HG02938 (cell line): ENCODE data around the gene SPECC1.
"Not testable (repeated sequence)": the region's sequence is repeated elsewhere in the genome, so short reads cannot be mapped to it uniquely, and the experiment has no call there.

Experiments used
- ATAC-seq: cut with Tn5 transposase; IDR thresholded peaks from one replicate; pipeline ENCODE4 v1.9.1; 2021; ENCODE audit warnings: mild to moderate bottlenecking, moderate library complexity; ENCODE audit not compliant: unreplicated experiment

Gene SPECC1

DNA sequence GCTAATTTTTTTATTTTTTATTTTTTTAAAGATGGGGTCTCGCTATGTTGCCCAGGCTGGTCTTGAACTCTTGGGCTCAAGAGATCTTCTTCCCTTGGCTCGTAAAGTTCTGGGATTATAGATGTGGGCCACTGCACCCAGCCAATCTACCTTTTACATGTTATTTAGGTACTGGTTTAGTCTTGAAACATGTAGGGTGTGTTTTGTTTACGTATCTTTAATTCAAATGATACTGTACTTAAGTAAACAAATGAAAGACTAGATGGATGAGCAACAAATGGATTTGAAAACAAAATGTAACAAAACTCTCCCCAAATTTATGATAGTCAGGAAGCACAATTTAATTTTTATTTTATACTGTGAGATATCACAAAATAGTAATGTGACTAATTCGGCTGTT lies 250.5 kb downstream of the SPECC1 start:
- no peak for ATAC-seq

DNA sequence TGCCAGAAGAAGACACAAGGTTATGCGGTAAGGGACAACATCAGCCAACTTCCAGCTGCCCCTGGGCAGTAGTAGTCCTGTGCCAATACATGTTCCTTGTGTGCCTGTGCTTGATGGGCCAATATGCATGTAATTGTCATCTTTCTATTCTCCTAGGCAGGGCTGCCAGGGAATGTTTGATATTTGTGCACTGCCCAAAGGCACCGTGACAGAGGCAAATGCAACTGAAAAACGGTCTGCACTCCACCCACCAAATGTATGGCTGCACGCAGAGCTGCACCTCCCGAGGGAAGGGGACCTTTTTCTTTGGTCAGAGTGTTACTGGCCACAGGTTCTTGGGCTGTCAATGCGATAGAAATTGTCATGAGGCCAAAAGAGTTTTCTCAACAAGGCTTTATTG lies 251.1 kb downstream of the SPECC1 start:
- ATAC-seq: no peak

DNA sequence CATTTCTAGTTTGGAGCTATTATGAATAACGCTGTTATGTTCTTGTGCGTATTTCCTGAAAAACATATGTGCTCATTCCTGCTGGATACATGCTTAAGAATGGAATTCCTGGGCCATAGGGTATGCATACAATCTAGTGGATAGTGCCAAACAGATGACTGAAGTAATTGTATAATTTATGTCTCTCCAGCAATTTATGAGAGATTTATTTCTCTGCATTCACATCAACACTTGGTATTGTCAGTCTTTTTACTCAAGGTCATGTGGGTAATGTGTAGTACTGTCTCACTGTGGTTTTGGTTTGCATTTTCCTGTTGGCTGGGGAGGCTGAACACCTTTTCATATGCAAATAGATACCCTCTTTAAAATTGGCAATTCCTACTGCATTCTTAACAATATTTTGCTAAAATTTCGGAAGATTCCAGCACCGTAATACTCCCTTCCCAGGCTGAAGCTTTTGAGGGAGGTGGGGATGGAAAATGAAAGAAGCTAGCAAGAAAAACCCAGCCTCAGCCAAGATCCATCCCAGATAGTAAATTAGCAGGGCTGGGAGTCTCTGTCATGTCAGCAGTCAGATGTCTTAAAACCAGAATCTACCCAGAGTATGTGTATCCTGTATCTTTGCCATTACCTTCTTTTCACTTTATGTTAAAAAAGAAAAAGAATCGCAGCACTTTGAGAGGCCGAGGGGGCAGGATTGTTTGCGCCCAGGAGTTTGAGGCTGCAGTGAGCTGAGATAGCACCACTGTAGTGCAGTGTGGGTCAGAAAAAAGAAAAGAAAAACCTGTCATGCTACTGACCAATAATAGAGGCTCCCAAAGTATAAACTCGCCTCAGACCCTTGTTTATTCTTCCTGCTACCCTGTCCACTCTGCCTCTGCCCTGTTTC lies 253.3 kb downstream of the SPECC1 start:
- no peak for ATAC-seq

GRCh38 chr17:20263115-20263433 lies 253.9 kb downstream of the SPECC1 start:
- ATAC-seq: not testable (repeated sequence)

- no peak for ATAC-seq
Observed at GRCh38 chr17:20263595-20263994, 254.4 kb downstream of the SPECC1 start.

- ATAC-seq: no peak
Observed at GRCh38 chr17:20264996-20265395, 255.8 kb downstream of the SPECC1 start.

- no peak for ATAC-seq
Observed at GRCh38 chr17:20266806-20267458, 257.8 kb downstream of the SPECC1 start.

DNA sequence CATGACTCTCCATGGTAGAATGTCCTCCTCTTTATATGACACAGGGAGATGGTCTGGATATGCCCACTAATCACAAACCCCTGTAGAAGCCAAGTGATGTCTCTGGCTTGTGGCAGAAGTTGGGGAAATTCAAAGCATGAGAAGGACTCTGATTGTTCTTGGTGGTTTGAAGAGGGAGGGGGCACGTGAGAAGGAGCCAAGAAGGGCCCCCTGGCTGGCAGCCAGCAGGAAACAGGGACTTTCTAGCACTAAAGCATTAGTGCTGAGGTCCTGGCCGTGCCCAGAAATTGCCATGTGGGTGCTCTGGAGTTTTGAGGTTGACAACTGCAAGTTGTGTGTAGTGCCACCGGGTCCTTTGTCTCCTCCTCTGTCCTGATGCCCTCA lies 258.3 kb downstream of the SPECC1 start:
- ATAC-seq: no peak

GRCh38 chr17:20270369-20270768 lies 261.2 kb downstream of the SPECC1 start:
- ATAC-seq: no peak

DNA sequence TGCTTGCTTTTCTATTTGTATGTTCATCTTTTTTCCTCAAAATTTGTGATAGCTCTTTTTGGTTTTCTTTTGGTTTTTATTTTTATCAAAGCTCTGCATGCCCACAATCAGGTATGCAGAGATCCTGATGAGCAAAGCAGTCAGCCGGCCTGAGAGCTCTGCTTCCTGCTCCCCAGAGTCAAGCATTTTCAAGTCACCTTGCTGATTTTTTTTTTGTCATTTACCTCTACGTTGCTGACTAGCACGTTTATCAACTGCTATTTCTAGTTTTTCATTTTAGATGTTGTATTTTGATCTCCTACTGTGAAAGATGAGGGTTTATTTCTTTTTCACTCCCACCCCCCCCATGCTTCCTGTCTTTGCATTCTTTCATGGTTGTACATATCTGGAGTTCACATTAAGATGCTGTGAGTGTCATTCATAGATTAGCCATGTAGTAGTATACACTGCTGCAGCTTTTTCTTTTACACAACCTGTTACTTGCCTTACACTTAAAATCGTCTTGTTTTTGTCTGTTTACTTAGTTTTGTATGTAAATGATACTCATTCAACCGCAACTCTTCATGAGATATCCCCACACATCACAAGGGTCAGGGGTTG lies 262.0 kb downstream of the SPECC1 start:
- no peak for ATAC-seq

DNA sequence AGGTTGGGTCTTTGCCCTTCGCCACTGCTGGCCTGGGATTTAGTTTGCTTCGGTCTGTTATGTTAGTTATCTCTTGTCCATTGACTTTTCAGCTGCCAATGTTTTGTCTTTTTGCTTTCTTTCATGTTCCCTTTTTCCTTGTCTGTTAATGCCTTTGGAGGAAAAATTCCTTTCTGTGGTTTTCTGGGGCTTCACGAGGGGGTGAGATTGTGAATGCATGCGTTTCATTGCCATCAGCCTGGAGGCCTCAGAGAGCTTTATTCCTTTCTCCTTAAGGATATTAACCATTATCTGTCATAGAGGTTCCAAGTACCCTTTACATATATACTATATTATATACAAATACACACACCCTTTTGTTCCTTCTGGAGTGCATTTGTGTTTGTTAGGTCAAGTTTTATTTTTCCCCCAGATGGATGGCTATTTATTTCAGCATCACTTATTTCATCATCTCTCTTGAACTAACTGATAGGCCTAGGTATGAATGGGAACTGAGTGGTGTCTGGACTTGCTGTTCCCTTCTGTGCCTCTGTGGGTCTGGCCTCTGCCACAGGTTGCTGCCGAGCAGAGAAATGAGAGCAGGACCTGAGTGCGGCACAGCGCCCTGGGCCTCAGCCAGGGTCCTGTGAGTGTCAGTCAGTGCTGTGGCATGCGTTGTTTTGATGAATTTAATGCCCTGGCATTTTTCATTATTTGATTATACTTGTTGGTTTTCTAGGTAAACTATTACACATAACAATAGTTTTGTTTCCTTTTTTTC lies 264.8 kb downstream of the SPECC1 start:
- ATAC-seq: no peak

GRCh38 chr17:20275653-20276052 lies 266.5 kb downstream of the SPECC1 start:
- no peak for ATAC-seq

GRCh38 chr17:20276421-20276820 lies 267.3 kb downstream of the SPECC1 start:
- ATAC-seq: no peak

DNA sequence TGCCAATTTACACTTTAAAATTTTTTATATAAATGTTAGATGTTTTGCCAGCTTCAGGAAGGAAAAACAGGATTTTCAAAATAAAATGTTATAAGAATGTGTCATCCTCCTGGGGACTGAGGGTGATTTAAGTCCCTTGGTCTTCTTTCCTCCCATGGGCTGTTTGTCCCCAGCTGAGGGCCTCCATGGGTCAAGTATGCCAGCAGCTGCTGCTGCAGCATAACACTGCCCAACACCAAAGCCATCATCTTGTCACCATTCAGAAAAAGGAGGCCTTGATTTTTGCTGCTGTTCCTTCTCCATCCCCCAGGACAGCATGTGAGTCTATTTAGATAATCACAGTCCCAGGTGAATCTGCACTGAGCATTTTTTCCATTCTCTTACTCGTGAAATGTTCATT lies 269.6 kb downstream of the SPECC1 start:
- no peak for ATAC-seq

GRCh38 chr17:20279631-20280030 lies 270.5 kb downstream of the SPECC1 start:
- no peak for ATAC-seq

DNA sequence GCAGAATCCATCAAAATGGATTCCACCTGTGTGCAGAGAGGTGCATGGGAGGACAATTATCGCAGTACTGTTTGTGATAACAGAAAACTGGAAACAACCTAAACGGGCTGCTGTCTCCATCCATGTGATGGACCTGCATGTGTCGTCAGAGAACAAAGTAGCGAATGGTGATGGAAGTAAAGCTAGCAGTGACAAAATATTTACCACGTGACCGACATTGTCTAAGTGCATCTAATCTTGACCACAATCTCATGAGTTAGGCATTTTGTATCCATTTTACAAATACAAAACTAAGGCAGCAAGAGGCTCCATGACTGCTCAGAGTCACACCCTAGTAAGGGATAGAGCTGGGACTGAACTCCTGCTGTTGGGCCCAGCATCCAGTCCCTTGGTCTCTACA lies 270.9 kb downstream of the SPECC1 start:
- ATAC-seq: no peak

- ATAC-seq: no peak
Observed at GRCh38 chr17:20280851-20281250, 271.7 kb downstream of the SPECC1 start.

- ATAC-seq: no peak
Observed at GRCh38 chr17:20281860-20282259, 272.7 kb downstream of the SPECC1 start.

DNA sequence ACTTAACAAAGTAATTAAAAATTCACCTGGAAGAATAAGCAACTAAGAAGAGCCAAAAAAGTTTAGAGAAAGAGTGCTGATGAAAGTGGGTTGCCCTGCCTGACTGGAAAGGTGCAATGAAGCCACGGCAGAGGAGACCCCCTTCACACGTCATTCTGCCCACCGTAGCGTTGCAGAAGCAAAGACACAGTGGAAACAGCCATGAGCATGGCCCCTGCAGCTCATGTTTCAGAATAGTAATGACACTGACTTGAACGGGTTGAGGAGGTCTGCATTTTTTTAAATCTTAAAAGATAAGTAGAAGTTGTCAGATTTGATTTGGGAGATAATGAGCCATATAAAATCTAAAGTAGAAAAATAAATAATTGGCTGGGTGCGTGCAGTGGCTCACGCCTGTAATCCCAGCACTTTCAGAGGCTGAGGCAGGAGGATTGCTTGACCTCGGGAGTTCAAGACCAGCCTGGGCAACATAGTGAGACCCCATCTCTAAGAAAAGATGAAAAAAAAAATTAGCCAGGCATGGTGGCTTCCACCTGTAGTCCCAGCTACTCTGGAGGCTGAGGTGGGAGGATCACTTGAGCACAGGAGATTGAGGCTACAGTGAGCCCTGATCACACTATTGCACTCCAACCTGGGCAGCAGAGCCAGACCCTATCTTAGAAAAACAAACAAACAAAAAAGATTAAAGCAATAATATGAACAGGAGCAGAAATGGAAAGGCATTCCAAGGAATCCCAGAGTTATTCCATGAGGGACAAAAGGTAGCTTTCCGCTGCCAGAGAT lies 273.6 kb downstream of the SPECC1 start:
- no peak for ATAC-seq

GRCh38 chr17:20284022-20284421 lies 274.9 kb downstream of the SPECC1 start:
- no peak for ATAC-seq
